SIG-M5 treated with dmso at 0.1 percent for 504 hours (cell line): ENCODE results near the gene PGS1.
"Not testable (repeated sequence)": the region's sequence is repeated elsewhere in the genome, so short reads cannot be mapped to it uniquely, and the experiment has no call there.

Experiments
- DNase-seq: peaks from one replicate; lab custom pipeline; 2025; ENCODE audit not compliant: unreplicated experiment; lab: John Stamatoyannopoulos, UW

The PGS1 gene

DNA sequence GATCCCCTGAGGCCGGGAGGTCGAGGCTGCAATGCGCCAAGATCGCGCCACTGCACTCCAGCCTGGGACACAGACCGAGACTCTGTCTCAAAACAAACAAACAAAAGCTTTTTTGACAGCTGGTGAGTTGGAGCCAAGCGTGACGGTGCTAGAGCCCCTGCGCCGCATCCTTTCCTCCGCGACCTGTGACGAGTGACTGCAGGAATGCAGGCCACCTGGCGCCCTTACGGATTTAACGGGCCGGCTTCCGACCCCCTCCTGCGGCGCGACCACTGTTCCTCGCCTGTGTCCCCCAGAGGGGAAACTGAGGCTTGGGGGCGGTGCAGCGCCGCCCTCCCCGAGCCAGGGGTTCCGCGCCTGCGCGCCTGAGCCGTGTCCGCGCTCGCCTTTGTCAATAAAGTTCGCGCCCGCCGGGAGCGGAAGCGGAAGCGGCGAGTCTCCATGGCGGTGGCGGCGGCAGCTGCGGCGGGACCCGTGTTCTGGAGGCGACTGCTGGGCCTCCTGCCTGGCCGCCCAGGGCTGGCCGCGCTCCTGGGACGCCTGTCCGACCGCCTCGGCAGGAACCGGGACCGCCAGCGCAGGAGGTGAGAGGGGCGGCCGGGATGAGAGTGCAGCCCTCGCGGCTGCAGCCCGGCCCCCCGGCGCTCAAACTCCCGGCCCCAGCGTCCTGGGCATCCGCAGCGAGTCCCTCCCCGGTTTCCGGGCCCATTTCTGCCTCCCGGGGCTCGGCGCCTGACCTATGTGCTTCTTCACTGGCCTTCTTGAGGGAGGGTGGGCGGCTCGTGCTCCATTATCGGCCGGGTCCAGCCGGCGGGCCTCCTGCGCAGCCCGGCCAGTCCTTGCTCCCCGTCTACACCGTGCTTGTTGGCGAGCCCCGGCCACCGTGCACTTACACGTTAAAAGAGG lies at the start of gene PGS1:
Gene PGS1, plus strand, starts transcription at position 425 of the 906 bp plus-strand sequence. Its CDS starts 17 bp downstream, at position 442.
- peak; percentile 66 for DNase-seq

DNA sequence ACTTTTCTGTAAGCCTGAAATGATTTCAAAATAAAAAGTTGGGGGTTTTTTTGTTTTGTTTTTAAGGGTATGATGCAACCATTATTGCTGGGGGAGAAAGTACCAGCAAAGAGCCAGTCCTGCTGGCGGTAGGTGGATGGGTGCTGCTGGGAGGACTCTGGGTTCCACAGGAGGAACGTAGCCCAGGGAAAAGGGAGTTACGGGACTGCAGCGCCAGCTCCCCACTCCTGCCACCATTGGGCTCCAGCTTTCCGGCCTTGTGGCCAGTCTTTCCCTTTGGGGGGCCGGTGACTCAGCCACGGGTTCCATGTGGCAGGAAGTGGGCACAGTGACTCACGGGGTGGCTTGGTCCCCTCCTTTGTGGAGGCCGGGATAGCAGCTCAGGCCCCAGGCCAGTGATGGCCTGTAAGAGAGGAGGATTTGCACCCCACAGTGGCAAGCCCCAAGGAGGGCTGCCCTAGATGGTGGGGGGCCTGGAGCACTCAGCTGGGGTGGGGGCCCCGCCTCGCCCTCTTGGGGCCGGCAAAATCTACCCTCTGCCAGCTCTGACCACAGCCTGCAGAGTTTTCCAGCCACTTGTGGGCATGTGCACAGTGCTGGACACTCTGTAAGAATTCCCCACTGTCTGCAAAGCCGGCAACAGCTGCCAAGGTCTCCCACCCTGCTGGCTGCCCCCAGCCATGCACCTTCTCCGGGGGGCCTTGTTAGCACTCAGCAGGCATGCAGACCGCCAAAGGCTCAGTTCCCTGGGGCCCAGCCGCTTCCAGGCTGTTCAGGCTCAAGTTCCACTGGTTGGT lies 49.0 kb upstream of the PGS1 start:
- peak; percentile 63 for DNase-seq

GRCh38 chr17:78330570-78331224 lies 47.8 kb upstream of the PGS1 start:
- DNase-seq: no peak

DNA sequence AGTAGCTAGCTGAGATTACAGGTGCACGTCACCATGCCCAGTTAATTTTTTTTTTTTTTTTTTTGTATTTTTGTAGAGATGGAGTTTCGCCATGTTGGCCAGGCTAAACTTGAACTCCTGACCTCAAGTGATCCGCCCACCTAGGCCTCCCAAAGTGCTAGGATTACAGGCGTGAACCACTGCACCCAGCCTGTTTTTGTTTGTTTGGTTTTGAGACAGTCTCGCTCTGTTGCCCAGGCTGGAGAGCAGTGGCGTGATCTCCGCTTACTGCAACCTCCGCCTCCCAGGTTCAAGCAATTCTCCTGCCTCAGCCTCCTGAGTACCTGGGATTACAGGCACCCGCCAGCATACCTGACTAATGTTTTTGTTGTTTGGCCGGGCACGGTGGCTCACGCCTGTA lies 47.1 kb upstream of the PGS1 start:
- DNase-seq: not testable (repeated sequence)

DNA sequence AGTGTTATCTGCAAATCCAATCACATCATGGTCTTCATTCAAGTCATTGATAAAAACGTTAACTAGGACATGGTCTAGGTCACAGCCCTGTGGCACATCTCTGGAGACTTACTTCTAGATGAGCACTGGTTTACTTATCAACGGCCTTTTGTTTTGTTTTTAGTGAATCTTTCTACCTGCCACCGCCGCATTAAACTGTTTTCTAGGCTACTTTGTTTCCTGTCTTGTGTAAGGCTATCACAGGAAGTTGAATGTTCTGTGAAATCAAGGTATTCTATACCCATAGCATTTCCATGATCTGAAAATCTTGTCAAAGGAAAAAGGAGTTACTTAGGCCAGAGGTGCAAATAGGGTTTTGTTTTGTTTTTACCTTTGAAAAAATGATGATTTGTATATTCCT lies 45.5 kb upstream of the PGS1 start:
- no peak for DNase-seq

GRCh38 chr17:78335209-78335608 lies 43.2 kb upstream of the PGS1 start:
- no peak for DNase-seq

GRCh38 chr17:78337244-78338109 lies 41.0 kb upstream of the PGS1 start:
- DNase-seq: peak; percentile 76

DNA sequence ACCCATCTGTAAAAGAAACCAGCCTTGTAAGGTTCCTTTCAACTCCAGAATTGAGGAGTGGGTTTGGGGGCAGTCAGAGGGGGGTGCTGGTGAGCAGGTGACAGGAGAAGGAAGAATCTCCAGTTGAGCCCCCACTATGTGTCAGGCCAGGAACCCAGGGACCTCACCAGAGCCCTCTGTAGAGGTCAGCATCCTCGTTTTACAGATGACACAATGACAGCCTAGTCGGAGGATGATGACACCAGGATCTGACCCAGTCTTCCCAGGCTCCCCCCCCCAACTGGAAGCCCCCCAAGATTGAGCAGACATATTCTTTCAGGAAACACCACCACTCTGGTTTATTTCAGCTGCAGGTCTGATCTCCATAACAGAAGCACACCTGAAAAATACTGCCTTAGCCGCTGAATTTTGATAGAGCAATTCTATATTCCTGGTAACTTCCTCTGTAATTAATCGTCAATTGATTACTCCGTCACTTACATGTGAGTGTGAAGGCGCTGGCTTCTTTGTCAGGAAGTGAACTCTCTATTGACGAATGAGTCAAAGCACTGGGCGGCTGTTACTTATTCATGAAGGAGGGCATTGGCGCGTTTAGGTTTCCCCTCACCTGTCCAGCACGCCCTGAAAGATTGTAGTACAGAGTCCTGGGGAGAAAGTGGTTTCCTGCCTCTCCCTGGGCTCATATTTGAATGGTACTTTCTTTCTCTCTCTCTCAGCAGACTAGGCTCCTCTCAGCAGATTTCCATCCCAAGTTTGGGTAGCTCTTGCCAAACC lies 39.8 kb upstream of the PGS1 start:
- no peak for DNase-seq

GRCh38 chr17:78340183-78340955 lies 38.1 kb upstream of the PGS1 start:
- no peak for DNase-seq

GRCh38 chr17:78341559-78342448 lies 36.6 kb upstream of the PGS1 start:
- no peak for DNase-seq

DNA sequence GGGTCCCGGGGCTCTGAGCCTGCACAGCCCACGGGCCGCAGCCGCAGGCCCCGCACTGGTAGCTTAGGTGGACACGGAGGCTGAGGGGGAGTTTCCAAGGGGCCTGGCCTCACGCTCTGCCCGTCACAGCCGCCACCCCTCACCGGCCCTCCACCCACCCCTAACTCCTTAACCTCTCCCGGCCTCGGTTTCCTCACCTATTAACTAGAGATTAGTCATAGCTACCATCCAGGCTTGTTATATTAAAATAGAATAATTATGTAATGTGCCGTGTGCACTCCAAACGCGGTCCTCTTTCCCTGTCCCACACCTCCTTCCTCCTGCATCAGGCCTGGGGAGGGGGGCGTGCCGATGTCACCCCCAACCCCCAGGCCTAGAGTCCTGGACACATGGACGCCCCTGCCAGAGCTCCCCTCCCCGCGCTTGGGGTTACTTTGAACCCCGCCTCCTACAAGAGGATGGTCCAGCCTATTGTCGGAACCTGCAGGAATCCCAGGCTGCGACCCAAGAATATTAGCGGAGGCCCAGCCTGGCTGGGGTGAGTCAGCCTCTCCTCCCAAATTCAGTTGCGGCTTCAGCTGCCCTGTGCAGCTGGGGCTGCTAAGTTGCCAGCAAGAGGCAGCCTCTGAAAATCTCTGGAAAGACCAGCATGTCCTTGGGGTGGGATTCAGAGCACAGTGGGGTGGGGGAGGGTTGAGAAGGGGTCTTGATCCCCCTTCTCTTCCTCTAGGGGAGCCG lies 35.8 kb upstream of the PGS1 start:
- DNase-seq: no peak

- DNase-seq: no peak
Measured at GRCh38 chr17:78343187-78343542, 35.3 kb upstream of the PGS1 start.

GRCh38 chr17:78343543-78344201 lies 34.8 kb upstream of the PGS1 start:
- no peak for DNase-seq

DNA sequence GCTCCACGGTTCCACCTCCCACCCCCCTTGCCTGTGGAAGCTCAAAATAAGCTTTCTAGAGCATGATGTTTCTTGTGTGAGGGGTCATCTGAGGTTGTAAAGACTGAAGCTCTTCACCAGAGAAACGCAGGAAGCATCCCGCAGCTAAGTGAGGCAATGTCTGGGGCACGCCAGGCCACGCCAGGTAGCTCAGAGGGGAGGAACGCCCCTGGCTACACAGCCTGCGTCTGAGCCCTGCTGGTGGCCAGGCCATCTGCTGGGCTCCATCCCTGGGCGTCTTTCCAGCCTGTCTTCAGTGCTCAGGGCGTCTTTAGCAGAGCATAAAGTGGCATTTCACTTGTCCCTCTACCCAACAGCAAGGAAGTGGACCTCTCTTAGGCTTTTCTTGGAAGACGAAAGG lies 33.8 kb upstream of the PGS1 start:
- no peak for DNase-seq

GRCh38 chr17:78345172-78345571 lies 33.3 kb upstream of the PGS1 start:
- no peak for DNase-seq

DNA sequence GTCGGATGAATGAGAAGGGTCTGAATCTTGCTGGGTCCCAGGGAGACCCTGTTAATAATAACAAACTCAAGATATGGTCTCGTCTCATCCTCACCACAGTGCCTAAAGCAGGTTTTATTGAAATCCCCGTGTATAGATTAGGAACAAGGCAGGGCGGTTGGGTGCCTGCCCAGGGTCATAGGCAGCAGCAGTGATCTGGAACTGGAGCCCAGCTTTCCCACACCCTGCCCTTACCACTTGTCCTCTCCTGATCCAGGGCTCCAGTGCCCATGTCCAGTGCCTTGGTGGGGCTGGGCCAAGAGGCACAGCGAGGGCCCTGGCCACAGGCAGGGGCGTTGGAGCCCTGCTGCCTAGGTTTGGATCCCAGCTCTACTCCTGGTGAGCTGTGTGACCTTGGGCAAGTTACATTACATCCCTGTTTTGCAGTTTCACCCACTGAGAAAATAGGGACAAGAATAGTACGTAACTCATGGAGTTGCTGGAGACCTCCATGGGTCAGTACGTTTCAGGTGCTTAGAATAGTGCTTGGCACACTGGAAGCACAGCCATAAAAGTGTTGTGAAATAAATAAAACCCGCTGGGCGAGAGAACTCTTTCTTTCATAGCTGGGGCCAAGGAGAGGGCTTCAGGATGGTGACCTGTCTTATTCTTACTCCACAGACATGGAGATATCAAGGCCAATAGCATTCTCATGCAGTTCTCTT lies 32.5 kb upstream of the PGS1 start:
- no peak for DNase-seq
